MM.1S (cell line): ENCODE results near the gene FBXO17.

Source experiments
- CTCF ChIP-seq: fragments of 300-600 bp; sonication (generic); IDR thresholded peaks from 2 replicates; pipeline ENCODE4 v1.5.1; 2016; ENCODE audit warnings: antibody characterized with exemption, low read length, mixed read lengths
- EZH2phosphoT487 ChIP-seq: fragments of 300-600 bp; sonication (generic); IDR thresholded peaks from 2 replicates; pipeline ENCODE4 v1.6.1; 2018; ENCODE audit warnings: antibody characterized with exemption, low read length

GRCh38 chr19:38904581-38905539, 70.7 kb downstream of the FBXO17 start:
- TF ChIP-seq CTCF = no peak
- no peak for TF ChIP-seq EZH2phosphoT487
